ENCODE data around the gene DPEP1.
A peak's percentile ranks its signal among the peaks of the same experiment; 100 is the strongest.

Gene DPEP1

DNA sequence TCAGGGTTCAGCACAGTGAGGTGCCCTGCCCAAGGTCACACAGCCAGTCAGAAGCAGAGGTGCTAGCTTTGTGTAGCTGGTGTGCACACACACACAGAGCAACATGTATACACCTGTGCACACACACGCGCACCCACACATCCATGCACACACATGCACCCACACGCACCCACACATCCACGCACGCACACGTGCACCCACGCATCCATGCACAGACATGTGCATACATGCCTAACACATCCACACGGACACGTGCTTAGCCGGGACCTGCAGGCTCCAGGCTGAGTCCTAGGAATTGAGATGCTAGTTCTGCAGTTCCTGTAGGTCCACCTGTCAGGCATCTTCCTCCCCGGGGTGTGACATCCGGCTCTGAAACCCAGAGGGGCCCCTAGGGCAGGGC is 13.0 kb upstream of the DPEP1 start:
- DNase-seq: no peak

DNA sequence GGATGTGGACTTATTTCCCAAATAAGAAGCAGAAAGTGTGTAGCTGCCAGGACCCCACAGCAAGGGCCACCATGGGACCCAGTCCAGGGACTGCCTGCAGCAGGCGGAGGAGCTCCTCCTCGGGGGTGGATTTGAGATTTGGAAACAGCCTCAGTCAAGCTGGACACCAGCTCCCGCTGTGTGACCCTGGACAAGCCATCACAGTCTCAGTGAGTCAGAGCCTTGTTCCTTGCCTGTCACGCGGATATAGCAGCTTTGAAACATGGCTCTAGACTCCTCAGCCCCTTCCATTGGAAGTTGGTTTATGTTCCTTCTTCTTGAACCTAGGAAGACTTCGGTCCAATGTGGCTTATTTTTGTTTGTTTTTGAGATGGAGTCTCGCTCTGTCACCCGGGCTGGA is 12.5 kb upstream of the DPEP1 start:
- peak; percentile 21 for DNase-seq

DNA sequence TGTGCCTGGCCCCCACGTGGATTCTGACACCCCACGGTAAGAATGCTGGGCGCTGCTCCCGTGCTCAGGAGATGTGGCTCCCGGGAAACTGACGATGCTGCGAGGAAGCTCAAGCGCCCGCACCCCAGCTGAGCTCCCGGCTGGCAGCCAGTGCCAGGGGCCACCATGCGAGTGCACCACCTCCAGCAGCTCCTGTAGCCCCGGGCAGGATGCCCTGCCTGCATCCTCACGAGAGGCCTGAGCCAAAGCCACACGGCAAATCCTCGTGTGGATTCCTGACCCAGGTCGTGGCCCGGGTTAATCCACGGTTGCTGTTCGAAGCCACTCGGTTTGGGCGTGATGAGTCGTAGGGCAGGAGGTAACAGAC is 11.6 kb upstream of the DPEP1 start:
- DNase-seq: no peak

GRCh38 chr16:89602273-89602951 is 11.0 kb upstream of the DPEP1 start:
- peak; percentile 26 for DNase-seq

GRCh38 chr16:89602952-89603590 is 10.4 kb upstream of the DPEP1 start:
- DNase-seq: no peak

- DNase-seq: no peak
Measured at GRCh38 chr16:89604764-89605163, 8.7 kb upstream of the DPEP1 start.

DNA sequence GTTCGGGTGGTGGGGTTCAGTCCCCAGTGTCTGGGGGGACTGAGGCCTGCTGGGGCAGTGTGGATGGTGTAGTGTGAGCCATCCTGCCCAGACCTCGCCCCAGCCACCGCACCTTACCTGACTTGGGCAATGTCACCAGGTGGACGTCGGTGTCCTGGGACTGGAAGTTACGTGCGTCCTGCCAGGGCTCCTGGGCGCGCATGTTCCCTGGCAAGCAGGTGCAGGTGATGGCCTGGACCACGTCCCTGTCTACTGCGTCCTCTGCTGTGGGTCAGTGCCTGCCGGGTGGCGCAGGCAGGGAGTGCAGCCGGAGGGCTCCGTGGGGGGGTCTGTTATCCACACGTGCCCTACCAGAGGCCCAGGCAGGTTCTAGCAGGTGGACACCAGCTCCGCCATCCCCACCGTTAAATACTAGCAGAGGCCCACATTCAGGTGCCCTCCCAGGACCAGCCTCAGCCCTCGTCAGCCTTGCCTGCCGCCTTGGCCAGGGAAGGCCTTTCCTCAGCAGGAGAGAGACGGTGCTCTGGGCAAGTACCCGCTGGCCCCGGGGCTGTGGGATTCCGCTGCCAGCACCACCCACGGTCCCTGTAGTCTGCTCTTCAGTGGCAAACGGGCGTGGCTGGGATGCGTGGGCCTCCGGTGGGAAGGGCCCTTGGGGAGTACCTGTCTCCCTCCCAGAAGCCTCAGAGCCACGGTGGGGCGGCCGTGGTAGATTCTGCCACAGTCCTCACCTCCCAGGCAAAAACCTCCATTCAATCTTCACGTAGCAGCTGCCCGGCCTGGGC is 8.1 kb upstream of the DPEP1 start:
- DNase-seq: no peak

GRCh38 chr16:89606006-89606405 is 7.4 kb upstream of the DPEP1 start:
- peak; percentile 47 for DNase-seq

GRCh38 chr16:89607453-89607852 is 6.0 kb upstream of the DPEP1 start:
- no peak for DNase-seq

- DNase-seq: no peak
Measured at GRCh38 chr16:89607937-89608740, 5.3 kb upstream of the DPEP1 start.

DNA sequence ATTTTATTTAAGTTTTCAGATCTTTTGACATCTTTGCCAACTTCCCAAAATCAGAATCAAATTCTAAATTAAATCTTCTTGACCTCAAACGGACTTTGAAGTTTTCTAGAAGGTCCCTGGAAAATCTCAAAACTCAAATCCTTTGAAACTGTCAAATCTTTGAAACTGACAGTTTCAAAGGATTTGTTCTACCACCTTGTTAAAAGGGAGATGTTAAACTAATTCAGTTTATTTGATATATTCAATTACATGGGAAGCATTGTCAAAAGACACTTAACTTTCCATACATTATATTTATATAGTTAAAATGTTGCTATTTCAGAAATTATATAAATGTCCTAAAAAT is 3.4 kb upstream of the DPEP1 start:
- DNase-seq: no peak

- DNase-seq: no peak
Measured at GRCh38 chr16:89612415-89613166, 851 bp upstream of the DPEP1 start.

GRCh38 chr16:89613954-89614459 is 565 bp downstream of the DPEP1 start:
- no peak for DNase-seq

DNA sequence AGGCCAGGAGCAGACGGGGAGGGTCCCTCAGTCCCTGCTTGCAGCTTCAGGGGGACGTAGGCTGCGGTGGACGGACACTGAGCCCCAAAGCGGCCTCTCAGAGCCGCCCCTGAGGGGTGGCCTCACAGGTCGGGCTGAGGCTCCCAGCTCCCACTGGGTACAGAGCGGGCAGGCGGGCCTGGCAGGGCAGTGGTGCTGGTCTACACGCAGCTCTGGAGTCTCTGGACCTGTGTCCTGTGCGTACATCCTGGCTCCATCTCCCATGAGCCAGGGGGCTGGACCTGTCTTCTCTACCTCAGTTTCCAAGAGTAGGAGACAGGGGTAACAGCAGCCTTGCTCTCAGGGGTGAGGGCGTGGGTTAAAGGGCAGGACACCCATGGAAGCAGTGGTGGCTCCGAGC is 1.7 kb downstream of the DPEP1 start:
- no peak for DNase-seq

- peak; percentile 33 for DNase-seq
Measured at GRCh38 chr16:89615596-89616090, 2.2 kb downstream of the DPEP1 start.

GRCh38 chr16:89616623-89617022 is 3.2 kb downstream of the DPEP1 start:
- no peak for DNase-seq

- DNase-seq: no peak
Measured at GRCh38 chr16:89617036-89617435, 3.6 kb downstream of the DPEP1 start.

GRCh38 chr16:89618109-89618998 is 4.9 kb downstream of the DPEP1 start:
- DNase-seq: peak; percentile 20

DNA sequence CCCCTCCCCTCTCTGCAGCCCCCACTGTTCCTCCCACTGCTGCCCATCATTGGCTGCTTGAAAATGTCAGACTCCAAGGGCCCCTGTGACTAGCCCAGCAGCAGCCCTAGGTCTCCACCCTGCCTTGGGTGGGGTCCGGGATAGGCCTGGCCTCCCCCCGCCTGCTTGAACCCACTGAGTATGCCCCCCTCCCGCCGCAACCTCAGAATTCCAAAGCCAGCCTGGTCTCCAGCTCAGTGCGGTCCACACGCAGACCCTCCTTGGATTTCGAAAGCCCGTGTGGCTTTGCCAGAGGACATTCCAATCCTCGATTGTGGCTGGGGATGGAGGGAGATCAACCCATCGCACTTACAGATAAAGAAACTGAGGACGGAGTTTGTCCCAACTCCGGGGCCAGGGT is 6.4 kb downstream of the DPEP1 start:
- DNase-seq: no peak

- no peak for DNase-seq
Measured at GRCh38 chr16:89620406-89620841, 7.0 kb downstream of the DPEP1 start.

DNA sequence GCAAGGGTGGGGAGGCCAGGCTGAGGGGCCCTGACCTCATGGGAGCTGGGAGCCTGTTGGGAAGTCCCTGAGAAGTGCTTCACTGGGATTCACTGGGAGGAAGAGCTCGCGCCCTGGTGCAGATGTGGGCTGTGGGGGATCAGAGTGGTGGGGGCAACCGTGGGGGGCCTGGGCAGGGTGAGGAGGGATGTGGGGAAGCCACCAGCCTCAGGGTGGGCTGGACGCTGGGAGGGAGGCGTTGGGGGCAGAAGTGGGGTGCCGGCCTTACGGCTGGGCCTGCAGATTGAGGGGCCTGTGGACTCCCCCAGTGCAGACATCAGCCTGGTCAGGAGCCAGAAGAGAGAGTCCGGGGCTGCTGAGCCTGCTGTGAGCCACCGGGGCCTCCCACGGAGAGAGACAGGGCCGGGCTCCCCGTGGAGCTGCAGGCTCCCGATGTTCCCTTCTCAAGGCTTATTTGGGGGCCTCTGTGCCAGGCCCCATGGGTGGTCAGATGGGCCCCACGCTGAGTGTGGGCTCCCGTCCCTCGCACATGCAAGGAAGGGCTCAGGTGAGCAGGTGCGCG is 7.8 kb downstream of the DPEP1 start:
- DNase-seq: no peak

Data from DMS53 (cell line).